HEK293T (cell line): ENCODE data around the gene TRIOBP.

Experiments used
- ELF4 ChIP-seq: fragments of 450-650 bp; IDR thresholded peaks from 2 replicates; pipeline ENCODE4 v1.6.1; 2017; ENCODE audit warnings: antibody characterized with exemption
- FOXA1 ChIP-seq: fragments of 450-650 bp; IDR thresholded peaks from 2 replicates; pipeline ENCODE4 v1.6.1; 2016; ENCODE audit warnings: mild to moderate bottlenecking
- FOXK2 ChIP-seq: fragments of 450-650 bp; IDR thresholded peaks from 2 replicates; pipeline ENCODE4 v1.6.1; 2016; ENCODE audit warnings: mild to moderate bottlenecking
- SUZ12 ChIP-seq: fragments of 450-650 bp; IDR thresholded peaks from 2 replicates; pipeline ENCODE4 v1.6.1; 2016; ENCODE audit warnings: mild to moderate bottlenecking
- TARDBP ChIP-seq: fragments of 450-650 bp; IDR thresholded peaks from 2 replicates; pipeline ENCODE4 v1.6.1; 2016

DNA sequence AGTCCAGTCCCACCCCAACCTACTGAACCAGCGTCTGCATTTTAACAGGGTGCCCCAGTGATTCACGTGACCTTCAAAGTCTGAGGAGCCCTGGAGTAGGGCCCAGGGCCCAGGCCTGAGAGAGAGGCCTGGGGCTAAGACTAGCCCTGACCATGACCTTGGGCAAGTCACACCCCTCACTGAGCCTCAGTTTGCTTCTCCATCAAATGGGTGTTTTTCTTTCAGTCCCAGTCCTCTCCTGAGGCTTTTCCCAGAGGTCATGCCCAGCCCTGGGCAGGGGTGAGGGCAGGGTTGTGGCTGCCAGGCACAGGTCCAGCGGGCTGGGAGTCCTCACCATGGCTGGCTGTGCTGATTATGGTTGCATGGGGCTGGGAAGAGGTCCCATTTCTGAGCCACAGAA, 77.9 kb downstream of the TRIOBP start:
- TF ChIP-seq FOXA1 (no peak), FOXK2 (no peak), SUZ12 (no peak), TARDBP (no peak), ELF4 (no peak)
